Tibial artery (tissue), 4 donors: ENCODE results near the gene TRIB2.

ENCODE experiments used
- DNase-seq, 2 donors: peaks; one replicate each; pipeline ENCODE4 v3.0.0-alpha.2; 2019
- H3K27ac ChIP-seq, 2 donors: fragments of 200-600 bp; sonication (generic) in 1 of 2; 1 replicate in 1 of 2; 2 replicates in 1 of 2; pipeline ENCODE4 v1.5.1; 2018 to 2019; ENCODE audit warnings: mild to moderate bottlenecking in 1 of 2
- H3K27me3 ChIP-seq, 2 donors: fragments of 200-600 bp; sonication (generic) in 1 of 2; one replicate each; pipeline versions ENCODE4 v1.5.1 to v1.6.0; 2016 to 2019
- H3K36me3 ChIP-seq, 3 donors: fragments of 200-600 bp; sonication (generic) in 2 of 3; one replicate each; pipeline ENCODE4 v1.5.1; 2016 to 2019; ENCODE audit warnings: mild to moderate bottlenecking in 2 of 3
- H3K4me1 ChIP-seq, 4 donors: fragments of 200-600 bp; sonication (generic) in 2 of 4; 1 replicate in 3 of 4; 2 replicates in 1 of 4; pipeline ENCODE4 v1.5.1; 2016 to 2019
- H3K4me3 ChIP-seq, 2 donors: fragments of 200-600 bp; sonication (generic) in 1 of 2; 1 replicate in 1 of 2; 2 replicates in 1 of 2; pipeline ENCODE4 v1.5.1; 2018 to 2019; ENCODE audit warnings: mild to moderate bottlenecking in 2 of 2
- H3K9me3 ChIP-seq, 3 donors: fragments of 200-600 bp; sonication (generic) in 1 of 3; one replicate each; pipeline ENCODE4 v1.5.1; 2016 to 2019
- CTCF ChIP-seq, 2 experiments: fragments of 200-600 bp in 1 of 2; fragments of 450-650 bp in 1 of 2; IDR thresholded peaks; one replicate each; pipeline ENCODE4 v1.5.1; 2017 to 2019; ENCODE audit warnings: antibody characterized with exemption in 2 of 2, mild to moderate bottlenecking in 1 of 2, moderate library complexity in 1 of 2
- intact Hi-C: fragments of 100-400 bp; cut with DNase I; formaldehyde crosslinking; loops from one replicate; pipeline ENCODE4 v1.15.0; 2023; ENCODE audit warnings: low total_unique reads

The TRIB2 gene

GRCh38 chr2:12720754-12721378, 4.1 kb downstream of the TRIB2 start:
- DNase-seq, result no peak
- H3K4me1 ChIP-seq, result peaks cover 0 to 55% (median 26%) of the 10 kb centered on the region in 4 donors
- no peak for TF ChIP-seq CTCF (IDR thresholded peaks at IDR 0.05)
- H3K27ac ChIP-seq, result peak overlapping the region in 1 of 2 donors; percentile 3
- H3K4me3 ChIP-seq, result peak overlapping the region; percentile 80 to 89
- intact Hi-C loops, result loop anchor here (5.0 to 10.0 kb wide), 2 partner anchors 84 to 286 kb away; no protein-coding TSS in a partner anchor
- no peaks in the 10 kb centered on the region for H3K27me3 ChIP-seq
- peaks cover 12 to 25% (median 23%) of the 10 kb centered on the region in 3 donors for H3K36me3 ChIP-seq
- H3K9me3 ChIP-seq, result no peaks in the 10 kb centered on the region

- H3K4me1 ChIP-seq, result peaks cover 0 to 57% (median 26%) of the 10 kb centered on the region in 4 donors
- no peak for TF ChIP-seq CTCF (IDR thresholded peaks at IDR 0.05)
- DNase-seq, result no peak
- H3K27me3 ChIP-seq, result no peaks in the 10 kb centered on the region
- intact Hi-C loops, result loop anchor here (5.0 to 10.0 kb wide), 2 partner anchors 83 to 285 kb away; no protein-coding TSS in a partner anchor
- peak overlapping the region; percentile 80 to 89 for H3K4me3 ChIP-seq
- peak overlapping the region in 1 of 2 donors; percentile 3 for H3K27ac ChIP-seq
- H3K36me3 ChIP-seq, result peaks cover 13 to 32% (median 24%) of the 10 kb centered on the region in 3 donors
- no peaks in the 10 kb centered on the region for H3K9me3 ChIP-seq
Measured at GRCh38 chr2:12721566-12722446, 5.1 kb downstream of the TRIB2 start.

- Histone ChIP-seq H3K36me3 (peaks cover 17 to 41% (median 24%) of the 10 kb centered on the region in 3 donors), H3K27me3 (no peaks in the 10 kb centered on the region), H3K27ac (peak overlapping the region in 1 of 2 donors; percentile 3), H3K9me3 (no peaks in the 10 kb centered on the region), H3K4me1 (peaks cover 0 to 57% (median 30%) of the 10 kb centered on the region in 4 donors), H3K4me3 (peak overlapping the region in 1 of 2 donors; percentile 89)
- DNase-seq, result no peak
- intact Hi-C loops, result loop anchor here (5.0 to 10.0 kb wide), 2 partner anchors 82 to 285 kb away; no protein-coding TSS in a partner anchor
- no peak for TF ChIP-seq CTCF (IDR thresholded peaks at IDR 0.05)
Measured at GRCh38 chr2:12722447-12723316, 5.9 kb downstream of the TRIB2 start.

- no peak for DNase-seq
- Histone ChIP-seq H3K4me1 (peaks cover 0 to 65% (median 32%) of the 10 kb centered on the region in 4 donors), H3K27me3 (no peaks in the 10 kb centered on the region), H3K27ac (no peak overlapping the region), H3K9me3 (no peaks in the 10 kb centered on the region), H3K4me3 (no peak overlapping the region), H3K36me3 (peaks cover 28 to 51% (median 29%) of the 10 kb centered on the region in 3 donors)
- intact Hi-C loops, result loop anchor here (5.0 to 10.0 kb wide), 2 partner anchors 81 to 283 kb away; no protein-coding TSS in a partner anchor
- TF ChIP-seq CTCF (IDR thresholded peaks at IDR 0.05), result no peak
Measured at GRCh38 chr2:12723736-12724463, 7.2 kb downstream of the TRIB2 start.
